BJ (cell line): ENCODE data around the gene RASAL1. TPM values are rescaled to one million over a fixed set of nuclear protein-coding genes. Genes with fewer than 3 reads are reported as not detected.

Experiments used
- CTCF ChIA-PET: fragments of 350-600 bp; formaldehyde crosslinking; extraction: SDS; loops from one replicate; lab custom pipeline; 2021; ENCODE audit warnings: antibody characterized with exemption, inconsistent platforms; lab: Yijun Ruan, JAX
- POLR2A ChIA-PET: fragments of 300-600 bp; sonication (Branson Sonifier 250); formaldehyde crosslinking; extraction: SDS; loops from one replicate; lab custom pipeline; 2021; ENCODE audit warnings: antibody characterized with exemption; lab: Charles Lee
- DNase-seq: peaks from one replicate; pipeline ENCODE4 v3.0.0-alpha.2; 2011; ENCODE audit warnings: low read depth
- H3K27me3 ChIP-seq: 2 replicates; pipeline ENCODE4 v1.6.0; 2011; ENCODE audit warnings: low read length; ENCODE audit not compliant: control insufficient read depth, insufficient read depth
- H3K36me3 ChIP-seq: 2 replicates; pipeline ENCODE4 v1.5.1; 2011; ENCODE audit warnings: low read length; ENCODE audit not compliant: control insufficient read depth, insufficient read depth
- H3K4me3 ChIP-seq: 2 replicates; pipeline ENCODE4 v1.5.1; 2011; ENCODE audit warnings: low read depth, mild to moderate bottlenecking, control low read depth, low read length
- CTCF ChIP-seq: IDR thresholded peaks from 2 replicates; pipeline ENCODE4 v1.5.1; 2011; ENCODE audit warnings: low read depth, mild to moderate bottlenecking, control low read depth, inconsistent platforms, low read length, moderate library complexity; ENCODE audit not compliant: insufficient read depth
- polyA plus RNA-seq: library from polyadenylated mRNA; depleted of rRNA; stranded (reverse); fragments of >200 nt; gene quantifications from 2 replicates; pipeline ENCODE4 v1.2.3, GENCODE V29; 2011

The RASAL1 gene
- polyA plus RNA-seq, 1 experiment, result not detected

- POLR2A ChIA-PET, result no interaction called here
Measured at GRCh38 chr12:113059071-113059595, 76.4 kb downstream of the RASAL1 start.

DNA sequence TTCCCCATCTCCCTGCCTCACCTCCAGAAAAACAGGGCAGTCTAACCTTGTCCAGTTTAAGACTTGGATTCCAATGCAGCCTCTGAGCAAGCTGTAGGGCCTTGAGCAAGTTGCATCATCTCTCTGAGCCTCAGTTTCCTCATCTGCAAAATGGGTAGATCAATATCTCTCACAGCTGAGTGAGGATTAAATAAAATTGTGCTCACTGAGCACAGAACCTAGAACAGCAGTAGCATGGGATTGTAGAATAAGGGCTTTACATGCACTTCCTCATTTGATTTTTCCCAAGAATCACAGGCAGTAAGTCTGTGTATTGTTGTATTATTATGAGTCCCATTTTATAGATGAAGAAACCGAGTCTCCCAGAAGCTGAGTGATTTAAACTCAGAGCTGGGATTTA is 77.0 kb downstream of the RASAL1 start:
- TF ChIP-seq CTCF, result no peak
- DNase-seq, result no peak
- peaks cover 25% of the 10 kb centered on the region for H3K27me3 ChIP-seq
- no peaks in the 10 kb centered on the region for H3K36me3 ChIP-seq
- ChIA-PET CTCF (interaction anchor here (2.0 kb wide), 1 partner anchor 10 kb away, joined by 7 read pairs; no protein-coding TSS in a partner anchor), POLR2A (no interaction called here)
- H3K4me3 ChIP-seq, result no peak overlapping the region

More at GRCh38 chr12:113059071-113059595, 76.4 kb downstream of the RASAL1 start:
- Histone ChIP-seq H3K27me3 (peaks cover 25% of the 10 kb centered on the region), H3K36me3 (no peaks in the 10 kb centered on the region), H3K4me3 (no peak overlapping the region)
- no peak for TF ChIP-seq CTCF
- DNase-seq, result no peak
- CTCF ChIA-PET, result interaction anchor here (2.0 kb wide), 1 partner anchor 10 kb away, joined by 7 read pairs; no protein-coding TSS in a partner anchor

- ChIA-PET POLR2A (no interaction called here), CTCF (interaction anchor here (0.6 to 2.0 kb wide), 2 partner anchors 9 to 32 kb away, joined by 3 to 7 read pairs; no protein-coding TSS in a partner anchor)
- Histone ChIP-seq H3K36me3 (no peaks in the 10 kb centered on the region), H3K4me3 (no peak overlapping the region), H3K27me3 (peaks cover 25% of the 10 kb centered on the region)
- TF ChIP-seq CTCF, result no peak
- no peak for DNase-seq
Measured at GRCh38 chr12:113057565-113058485, 77.7 kb downstream of the RASAL1 start.

DNA sequence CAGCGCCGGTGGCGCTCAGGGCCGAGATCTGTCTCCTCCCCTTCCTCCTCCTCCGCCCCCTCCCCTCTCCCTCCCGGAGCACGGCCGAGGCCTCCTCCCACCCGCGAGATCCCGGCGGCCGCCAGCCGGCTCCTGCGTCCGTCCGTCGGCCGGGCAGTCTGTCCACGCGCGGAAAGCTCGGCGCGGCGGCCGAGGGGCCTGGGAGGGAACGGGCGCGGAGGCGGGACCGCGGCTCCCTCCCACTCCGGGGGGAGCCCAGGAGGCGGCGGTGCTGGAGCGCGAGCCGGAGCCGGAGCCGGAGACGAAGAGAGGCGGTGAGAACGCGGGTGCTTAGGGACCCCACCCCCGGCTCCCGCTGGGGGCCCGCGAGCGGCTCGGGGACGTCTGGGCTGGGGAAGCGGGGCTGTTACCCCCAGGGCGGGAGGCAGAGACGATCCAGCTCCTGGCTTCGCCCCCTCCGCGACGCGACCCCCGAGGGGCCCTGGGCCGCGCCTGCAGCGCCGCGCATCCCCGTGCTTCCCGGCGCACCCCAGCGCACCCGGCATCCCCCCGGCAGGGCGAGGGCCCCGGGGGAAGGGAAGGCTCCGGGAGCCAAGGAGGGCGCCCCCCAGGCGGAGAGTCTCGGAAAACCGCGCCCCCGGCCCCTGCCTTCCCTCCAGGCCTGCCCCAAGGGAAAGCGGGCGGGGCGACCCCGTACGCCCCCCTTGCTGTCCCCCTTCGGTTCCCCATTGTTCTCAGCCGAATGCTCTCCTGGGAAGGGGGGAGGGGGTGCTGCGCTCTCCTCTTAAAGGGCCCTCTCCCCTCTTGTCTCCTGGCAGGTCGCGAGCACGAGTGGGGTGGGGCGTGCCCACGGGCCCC is 78.7 kb downstream of the RASAL1 start, which contains the start of gene DTX1:
DTX1 (plus strand) TSS at position 100 of the 858 bp plus-strand sequence. CDS start 1,463 bp downstream, outside the sequence.
- Histone ChIP-seq H3K36me3 (no peaks in the 10 kb centered on the region), H3K4me3 (no peak within 1 kb of the TSS; the same call in 1 of the 2 replicates), H3K27me3 (peaks cover 25% of the 10 kb centered on the region)
- no peak for DNase-seq
- ChIA-PET CTCF (interaction anchor here (0.6 to 2.0 kb wide), 2 partner anchors 8 to 33 kb away, joined by 3 to 7 read pairs; no protein-coding TSS in a partner anchor), POLR2A (no interaction called here)
- TF ChIP-seq CTCF, result no peak
